Type B pancreatic cell (in vitro differentiated cells): ENCODE data around the gene ZCCHC12. TPM values are rescaled to one million over a fixed set of nuclear protein-coding genes. Genes with fewer than 3 reads are reported as not detected.

Experiments
- DNase-seq: peaks from one replicate; pipeline ENCODE4 v3.0.0; 2021; ENCODE audit warnings: mixed read lengths; ENCODE audit not compliant: unreplicated experiment; ENCODE audit errors: extremely low spot score
- H3K27ac Mint-ChIP-seq: 2 replicates; pipeline ENCODE4 v1.8.0; 2021; ENCODE audit warnings: mild to moderate bottlenecking, mixed read lengths
- H3K27me3 Mint-ChIP-seq: 2 replicates; pipeline ENCODE4 v1.8.0; 2021; ENCODE audit warnings: mixed read lengths
- H3K36me3 Mint-ChIP-seq: 2 replicates; pipeline ENCODE4 v1.8.0; 2021; ENCODE audit warnings: mixed read lengths
- H3K4me1 Mint-ChIP-seq: one replicate; pipeline ENCODE4 v1.8.0; 2021; ENCODE audit warnings: mixed read lengths; ENCODE audit not compliant: unreplicated experiment
- H3K4me3 Mint-ChIP-seq: 2 replicates; pipeline ENCODE4 v1.8.0; 2021; ENCODE audit warnings: mild to moderate bottlenecking, mixed read lengths
- H3K9me3 Mint-ChIP-seq: 2 replicates; pipeline ENCODE4 v1.8.0; 2021; ENCODE audit warnings: mixed read lengths
- CTCF ChIP-seq: fragments of 200-600 bp; sonication (generic); conservative IDR thresholded peaks from 2 replicates; pipeline ENCODE4 v1.5.0; 2021; ENCODE audit warnings: antibody characterized with exemption, mild to moderate bottlenecking
- total RNA-seq: library from RNA; stranded (reverse); gene quantifications from 2 replicates; pipeline ENCODE4 v1.2.1, GENCODE V29; 2021; ENCODE audit warnings: low replicate concordance

Gene ZCCHC12
- total RNA-seq, 1 donor from 2014 or later: 10.6 TPM

DNA sequence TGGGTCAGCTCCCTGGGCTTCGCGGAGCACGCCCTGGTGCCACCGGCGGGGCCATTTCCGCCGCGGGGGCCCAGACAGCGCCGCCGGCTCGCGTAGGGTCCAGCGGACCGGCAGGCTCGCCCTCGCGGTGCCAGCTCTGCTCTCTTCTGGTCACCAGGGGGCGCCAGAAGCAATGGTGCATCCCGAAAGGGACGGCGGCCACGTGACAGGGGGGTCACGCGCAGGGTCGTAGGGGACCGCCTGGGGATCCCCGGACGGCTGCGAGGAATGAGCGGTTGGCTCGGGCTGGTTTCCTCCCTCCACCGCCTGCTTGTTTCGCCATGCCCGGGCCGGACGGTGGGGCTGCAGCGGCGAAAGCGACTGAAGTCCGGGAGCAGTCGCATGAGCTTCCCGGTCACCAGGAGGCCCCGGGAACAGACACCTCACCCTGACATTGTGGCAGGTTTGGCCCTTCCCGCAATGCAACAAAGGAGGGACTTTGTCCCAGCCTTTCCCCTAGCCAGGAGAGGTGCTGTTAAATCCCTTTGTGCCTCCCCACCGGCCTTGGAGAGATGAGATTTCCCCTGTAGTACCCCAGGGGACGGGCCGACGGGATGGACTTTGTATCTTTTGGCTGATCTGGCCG is 15.8 kb downstream of the ZCCHC12 start:
- peak; percentile 85 for TF ChIP-seq CTCF
- H3K36me3 Mint-ChIP-seq: no peaks in the 10 kb centered on the region
- no peak overlapping the region for H3K27ac Mint-ChIP-seq
- H3K4me1 Mint-ChIP-seq: no peaks in the 10 kb centered on the region
- H3K27me3 Mint-ChIP-seq: no peaks in the 10 kb centered on the region
- no peaks in the 10 kb centered on the region for H3K9me3 Mint-ChIP-seq
- peak overlapping the region; percentile 73 for H3K4me3 Mint-ChIP-seq
- peak; percentile 78 for DNase-seq

DNA sequence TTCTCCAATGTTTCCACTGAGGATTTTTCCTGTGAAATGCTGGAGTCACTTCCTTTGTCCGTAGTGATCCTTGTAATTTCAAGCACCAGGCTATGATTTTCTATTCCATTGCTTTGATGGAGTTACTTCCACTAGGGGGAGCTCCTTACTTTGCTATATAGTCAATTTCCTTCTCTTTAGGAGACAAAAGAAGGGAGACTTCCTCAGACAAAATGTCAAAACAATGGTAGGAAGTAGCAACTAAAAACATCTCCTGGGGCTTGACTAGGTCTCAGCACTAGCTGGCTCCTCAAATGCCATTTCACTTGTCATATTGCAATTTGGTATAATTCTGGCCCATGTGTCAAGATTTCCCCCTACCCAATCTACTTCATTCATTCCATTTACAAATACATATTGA is 24.1 kb downstream of the ZCCHC12 start:
- Mint-ChIP-seq H3K4me3 (no peak overlapping the region), H3K27me3 (no peaks in the 10 kb centered on the region), H3K36me3 (no peaks in the 10 kb centered on the region), H3K9me3 (no peaks in the 10 kb centered on the region), H3K4me1 (no peaks in the 10 kb centered on the region), H3K27ac (no peak overlapping the region)
- TF ChIP-seq CTCF: peak; percentile 80
- DNase-seq: no peak

DNA sequence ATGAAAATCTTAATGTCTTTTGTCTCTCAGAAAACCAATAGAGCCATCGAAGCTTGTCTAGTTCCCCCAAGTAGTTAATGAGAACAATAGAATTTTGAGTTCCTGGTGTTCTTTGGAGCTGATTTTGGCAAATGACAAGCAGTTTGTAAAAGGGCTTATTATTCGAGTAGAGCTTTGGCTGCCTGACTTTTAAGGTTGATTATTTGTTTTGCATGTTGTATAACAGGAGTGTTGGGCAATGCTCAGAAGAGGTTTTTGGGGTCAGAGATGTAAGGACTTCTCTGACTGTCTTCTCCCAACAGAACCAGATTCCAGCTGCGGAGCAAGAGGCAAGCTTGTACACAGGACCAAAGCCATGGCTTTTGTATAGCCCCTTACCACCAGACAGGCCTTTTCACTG is 30.0 kb downstream of the ZCCHC12 start:
- no peak overlapping the region for H3K4me3 Mint-ChIP-seq
- H3K27ac Mint-ChIP-seq: no peak overlapping the region
- no peak for TF ChIP-seq CTCF
- no peaks in the 10 kb centered on the region for H3K9me3 Mint-ChIP-seq
- no peaks in the 10 kb centered on the region for H3K27me3 Mint-ChIP-seq
- no peak for DNase-seq
- H3K4me1 Mint-ChIP-seq: no peaks in the 10 kb centered on the region
- no peaks in the 10 kb centered on the region for H3K36me3 Mint-ChIP-seq

DNA sequence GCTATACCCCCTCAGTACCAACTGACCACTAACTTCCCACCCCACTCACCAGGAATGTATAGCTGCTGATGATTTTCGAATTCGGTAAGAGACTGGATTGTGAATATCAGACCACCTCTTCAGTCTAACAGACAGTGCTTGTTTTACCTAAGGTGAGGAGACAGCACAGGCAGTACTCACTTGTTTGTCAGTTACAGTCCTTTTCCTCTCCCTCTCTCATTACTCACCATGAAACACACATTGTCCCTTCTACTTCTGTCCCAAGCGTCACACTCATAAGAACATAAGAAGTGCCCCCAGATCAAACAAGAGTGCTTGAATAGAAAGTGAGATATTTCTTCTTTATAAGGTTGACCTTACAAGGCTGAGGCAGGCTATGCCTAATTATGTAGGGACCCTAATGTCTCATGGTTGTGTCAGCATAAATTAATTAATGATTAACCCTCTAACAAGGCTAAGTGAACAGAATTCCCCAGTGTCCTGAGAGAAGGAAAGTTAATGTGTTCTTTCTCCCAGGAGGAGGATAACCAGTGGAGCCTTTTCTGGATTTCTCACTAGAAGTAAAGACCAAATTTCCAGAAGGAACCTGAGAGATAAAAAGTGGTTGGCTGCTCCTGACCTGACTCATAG is 32.2 kb downstream of the ZCCHC12 start:
- DNase-seq: no peak
- Mint-ChIP-seq H3K27me3 (no peaks in the 10 kb centered on the region), H3K27ac (no peak overlapping the region), H3K4me3 (no peak overlapping the region), H3K9me3 (no peaks in the 10 kb centered on the region), H3K36me3 (no peaks in the 10 kb centered on the region), H3K4me1 (no peaks in the 10 kb centered on the region)
- TF ChIP-seq CTCF: no peak

DNA sequence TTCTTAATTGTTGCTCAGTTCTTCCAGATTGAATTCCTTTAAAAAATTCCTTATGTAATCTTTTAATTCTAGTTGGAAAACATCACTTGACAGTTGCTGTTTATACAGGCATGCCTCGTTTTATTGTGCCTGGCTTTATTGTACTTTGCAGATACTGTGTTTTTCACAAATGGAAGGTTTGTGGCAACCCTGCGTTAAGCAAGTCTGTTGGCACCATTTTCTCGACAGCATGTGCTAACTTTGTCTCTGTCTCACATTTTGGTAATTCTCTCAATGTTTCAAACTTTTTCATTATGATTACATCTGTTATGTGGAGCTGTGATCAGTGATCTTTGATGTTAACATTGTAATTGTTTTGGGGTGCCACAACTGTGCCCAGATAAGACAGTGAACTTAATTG is 33.4 kb downstream of the ZCCHC12 start:
- H3K27ac Mint-ChIP-seq: no peak overlapping the region
- H3K9me3 Mint-ChIP-seq: no peaks in the 10 kb centered on the region
- no peaks in the 10 kb centered on the region for H3K4me1 Mint-ChIP-seq
- no peaks in the 10 kb centered on the region for H3K27me3 Mint-ChIP-seq
- no peaks in the 10 kb centered on the region for H3K36me3 Mint-ChIP-seq
- TF ChIP-seq CTCF: no peak
- H3K4me3 Mint-ChIP-seq: no peak overlapping the region
- no peak for DNase-seq
